SKM-1 (cell line): ENCODE data around the gene NUFIP1.
"Not testable (repeated sequence)": the region's sequence is repeated elsewhere in the genome, so short reads cannot be mapped to it uniquely, and the experiment has no call there.

Source experiments
- DNase-seq: peaks from one replicate; lab custom pipeline; 2025; ENCODE audit not compliant: unreplicated experiment; lab: John Stamatoyannopoulos, UW

Gene NUFIP1

DNA sequence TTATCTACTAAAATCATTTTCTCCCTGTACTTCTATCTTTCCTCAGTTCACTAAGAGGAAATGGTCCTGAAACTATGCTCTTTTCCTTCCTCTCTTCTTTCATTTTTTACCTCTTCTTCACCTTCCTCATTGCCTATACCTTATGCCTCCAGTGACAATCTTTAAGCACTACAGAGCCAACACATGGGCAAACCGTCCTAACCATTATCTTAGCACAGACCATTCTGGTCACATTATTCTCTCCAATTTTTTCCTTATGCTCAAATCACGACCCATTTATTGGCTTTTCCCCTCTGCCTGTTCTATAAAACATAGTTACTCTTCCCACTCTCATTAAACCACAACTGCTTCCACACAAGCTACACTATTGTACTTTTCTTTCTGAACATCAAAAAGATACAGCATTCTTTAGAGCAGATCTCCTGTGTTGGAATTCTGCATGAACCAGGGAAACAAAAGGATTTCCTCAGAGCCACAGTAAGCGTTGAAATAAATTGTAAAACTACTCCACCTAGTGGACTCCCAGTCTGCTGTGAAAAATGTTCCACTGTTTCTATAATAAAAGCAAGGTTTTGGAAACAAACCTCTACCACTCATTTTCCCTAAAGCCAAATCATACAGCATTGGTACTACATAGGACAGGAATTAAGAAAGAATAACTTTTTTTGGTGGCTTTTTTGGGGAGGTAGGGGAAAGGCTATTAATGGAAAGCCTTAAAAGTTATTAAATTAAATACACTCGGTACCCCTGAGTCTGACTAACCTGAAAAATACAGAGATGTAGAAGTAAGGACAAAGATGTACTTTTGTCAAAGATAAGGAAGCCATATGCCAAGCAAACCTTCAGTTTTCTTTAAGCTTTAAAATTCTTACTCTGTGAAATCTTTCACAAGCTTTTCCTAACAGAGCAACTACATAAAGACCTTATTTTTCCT is 19.5 kb downstream of the NUFIP1 start:
- peak; percentile 35 for DNase-seq

GRCh38 chr13:44968434-44968815 is 20.8 kb downstream of the NUFIP1 start:
- no peak for DNase-seq

DNA sequence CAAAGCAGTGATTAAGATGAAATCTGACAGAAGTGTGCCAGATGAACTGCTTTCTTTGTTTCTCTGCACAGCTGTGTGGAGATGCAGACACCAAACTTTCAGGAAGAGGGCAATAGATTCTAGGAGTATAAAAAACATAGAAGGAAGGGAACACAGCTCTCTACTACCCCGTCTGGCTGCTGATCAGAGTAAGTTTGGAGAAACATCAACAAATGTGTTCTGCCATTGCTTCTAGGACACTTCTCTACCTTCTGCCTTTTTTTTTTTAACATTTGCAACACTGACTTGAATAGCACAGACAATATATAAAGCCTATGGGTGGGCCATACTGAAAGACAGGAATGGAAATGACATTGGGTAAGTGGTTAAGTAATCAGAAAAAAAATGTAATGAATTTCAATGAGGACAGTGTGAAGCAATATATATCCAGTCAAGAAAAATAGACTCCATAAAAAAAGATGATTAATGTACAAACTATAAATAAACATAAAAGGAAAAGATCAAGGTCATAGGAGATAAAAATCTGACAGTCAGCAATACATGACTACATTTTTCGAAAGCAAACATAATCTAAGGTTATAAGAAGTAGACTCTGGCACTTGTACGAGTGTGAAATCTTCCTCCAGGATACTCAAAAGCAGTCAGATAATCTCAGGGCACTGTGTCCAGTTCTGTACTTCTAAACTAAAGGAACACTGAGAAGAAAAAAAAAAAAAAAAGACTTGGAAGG is 21.4 kb downstream of the NUFIP1 start:
- DNase-seq: no peak

DNA sequence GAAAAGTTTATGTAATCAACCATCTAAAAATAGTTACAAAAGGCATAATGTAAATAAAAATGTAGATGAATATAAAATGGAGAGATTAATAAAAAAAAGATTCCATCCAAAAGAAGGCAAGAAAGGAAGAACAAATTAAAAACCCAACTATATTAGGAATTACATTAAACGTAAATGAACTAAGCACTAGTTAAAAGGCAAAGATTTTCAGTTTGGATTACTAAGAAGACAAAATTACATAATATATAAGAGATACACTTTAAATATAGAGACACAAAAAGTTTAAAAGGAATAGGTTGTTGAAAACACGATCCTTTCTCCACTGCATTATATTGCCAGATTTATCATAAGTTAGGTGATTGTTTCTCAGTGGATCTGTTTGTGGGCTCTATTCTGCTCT is 27.3 kb downstream of the NUFIP1 start:
- DNase-seq: no peak

- no peak for DNase-seq
Observed at GRCh38 chr13:44955406-44955805, 33.9 kb downstream of the NUFIP1 start.

DNA sequence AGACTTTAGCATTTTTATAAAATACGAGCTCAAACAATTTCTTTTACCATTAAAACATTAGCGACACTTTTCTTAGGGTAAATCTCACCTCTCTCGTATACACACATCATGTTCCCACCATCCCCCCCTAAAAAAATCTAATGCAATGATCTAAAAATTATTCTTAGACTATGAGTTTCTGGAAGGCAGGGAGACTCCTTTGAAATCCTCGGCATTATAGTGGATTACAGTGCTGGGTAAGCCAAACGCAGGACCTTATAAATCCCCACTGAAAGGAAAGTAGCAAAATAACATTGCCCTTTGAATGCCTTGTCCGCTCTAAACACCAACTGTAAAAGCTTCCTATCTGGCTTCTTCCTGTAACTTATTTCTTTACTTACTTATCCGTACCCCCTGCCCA is 35.0 kb downstream of the NUFIP1 start:
- DNase-seq: no peak

DNA sequence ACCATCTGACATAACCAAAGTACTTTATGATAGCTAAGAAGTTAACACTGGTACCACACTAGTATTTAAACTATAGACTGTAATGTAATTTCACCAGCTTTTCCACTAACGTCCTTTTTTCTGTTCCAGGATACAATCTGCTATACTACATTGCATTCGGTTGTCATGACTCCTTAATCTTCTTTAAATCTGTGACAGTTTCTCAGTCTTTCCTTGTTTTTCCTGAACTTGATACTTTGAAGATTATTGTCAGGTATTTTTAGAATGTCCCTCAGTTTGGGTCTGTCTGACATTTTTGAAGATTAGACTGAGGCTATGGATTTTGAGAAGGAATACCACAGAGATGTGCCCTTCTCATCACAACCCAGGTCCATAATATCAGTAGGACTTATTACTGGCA is 36.6 kb downstream of the NUFIP1 start:
- DNase-seq: no peak

DNA sequence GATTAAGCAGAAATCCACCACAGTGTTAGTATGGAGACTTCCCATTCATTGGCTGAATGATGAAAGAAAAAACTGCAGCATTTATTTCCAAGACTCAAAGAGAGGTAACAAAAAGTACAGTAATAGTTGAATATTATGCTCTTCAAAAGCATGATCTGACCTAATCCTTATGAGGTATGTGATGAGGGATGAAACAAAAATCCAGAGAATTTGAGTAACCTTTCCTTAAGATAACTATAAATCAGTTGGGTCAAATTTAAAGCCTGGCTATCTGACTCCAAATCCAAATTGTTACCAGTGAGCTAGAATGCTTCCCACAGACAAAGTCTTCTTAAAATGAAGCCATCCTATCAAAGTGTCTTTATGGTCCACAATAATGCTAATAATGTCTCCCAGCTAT is 38.1 kb downstream of the NUFIP1 start:
- DNase-seq: no peak

DNA sequence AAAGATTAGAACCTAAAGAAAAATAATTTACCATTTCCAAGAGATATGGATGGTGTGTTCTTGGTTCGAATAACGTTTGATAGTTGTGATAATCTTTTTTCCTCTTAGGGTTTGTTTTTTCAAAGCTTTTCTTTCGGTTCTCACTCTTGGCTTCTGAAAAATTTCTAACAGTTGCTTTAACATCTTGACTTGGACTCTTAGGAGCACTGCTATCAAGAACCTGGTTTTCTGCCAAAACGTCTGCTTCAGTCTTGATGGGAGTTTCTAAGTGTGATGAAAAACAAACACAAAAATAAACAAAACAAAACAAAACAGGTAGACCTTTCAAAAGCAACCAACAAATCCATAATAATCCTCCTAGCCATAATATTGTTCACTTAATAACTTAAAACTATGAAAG is 45.9 kb downstream of the NUFIP1 start:
- not testable (repeated sequence) for DNase-seq

- no peak for DNase-seq
Observed at GRCh38 chr13:44938854-44939253, 50.4 kb downstream of the NUFIP1 start.

DNA sequence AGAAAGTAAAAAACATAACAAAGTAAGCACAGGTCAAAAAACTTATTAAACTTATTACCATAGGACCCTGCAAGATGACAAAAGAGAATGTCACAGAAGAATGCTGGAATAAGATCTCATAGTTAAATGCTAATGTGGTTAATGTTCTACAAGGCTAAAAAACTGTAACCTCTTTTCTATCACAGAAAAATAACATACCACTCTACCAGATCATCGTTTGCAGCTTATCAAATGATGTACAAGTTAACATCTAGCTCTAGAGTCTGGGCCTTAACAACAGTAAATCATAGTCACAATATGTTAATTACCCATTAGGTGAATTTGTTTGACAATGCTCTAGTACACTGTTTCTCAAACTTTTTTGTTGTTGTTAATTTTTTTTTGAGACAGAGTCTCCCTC is 53.0 kb downstream of the NUFIP1 start:
- DNase-seq: no peak

- DNase-seq: no peak
Observed at GRCh38 chr13:44934724-44935123, 54.5 kb downstream of the NUFIP1 start.

- DNase-seq: no peak
Observed at GRCh38 chr13:44932850-44933251, 56.4 kb downstream of the NUFIP1 start.

DNA sequence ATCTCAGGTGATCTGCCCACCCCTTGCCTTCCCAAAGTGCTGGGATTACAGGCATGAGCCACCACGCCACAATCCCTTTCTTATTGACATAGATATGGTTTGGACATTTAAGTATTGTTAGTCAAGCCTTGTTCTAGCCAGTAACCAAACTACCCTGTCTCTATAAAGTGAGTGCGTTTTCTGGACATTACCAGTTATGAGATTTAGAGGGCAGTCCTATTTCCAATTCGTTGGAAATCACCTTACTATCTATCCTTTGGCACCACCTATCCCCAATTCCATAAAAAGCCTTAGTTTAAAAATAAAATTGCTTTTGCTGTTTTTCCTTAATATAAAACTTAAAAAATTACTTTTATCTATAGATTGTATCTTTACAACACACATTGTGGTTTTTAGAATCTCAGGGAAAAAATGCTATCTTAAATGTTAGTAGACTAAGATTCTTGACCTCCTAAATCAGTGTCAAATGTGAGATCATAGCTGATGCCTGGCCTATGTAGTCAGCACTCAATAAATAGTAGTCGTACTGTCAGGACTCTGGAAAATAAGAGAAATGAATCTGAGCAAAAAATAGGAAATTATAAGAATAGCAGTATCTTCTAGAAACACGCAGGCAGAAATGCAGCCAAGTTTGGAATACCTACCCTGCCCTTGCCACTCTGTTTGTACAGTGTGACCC is 57.0 kb downstream of the NUFIP1 start:
- DNase-seq: no peak

GRCh38 chr13:44930963-44931623 is 58.2 kb downstream of the NUFIP1 start:
- no peak for DNase-seq

- DNase-seq: no peak
Observed at GRCh38 chr13:44930280-44930679, 59.0 kb downstream of the NUFIP1 start.

DNA sequence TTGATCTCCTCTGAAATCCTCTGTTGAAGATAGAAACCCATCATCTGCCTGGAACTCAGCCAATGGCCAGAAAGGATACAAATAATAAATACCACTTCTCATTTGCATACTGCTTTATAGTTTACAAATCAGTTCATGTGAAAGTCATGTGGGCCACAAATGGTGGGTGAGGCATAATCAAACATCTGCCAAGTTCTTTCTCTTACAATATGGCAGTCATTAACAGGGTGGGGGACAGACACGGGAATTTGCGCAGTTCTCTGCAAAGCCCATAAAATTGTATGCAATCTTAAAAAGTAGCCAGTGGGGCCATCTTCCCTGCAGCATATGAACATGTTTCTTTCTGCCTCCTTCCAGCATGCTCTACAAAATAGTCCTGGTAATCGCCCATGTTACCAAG is 59.6 kb downstream of the NUFIP1 start:
- no peak for DNase-seq

DNA sequence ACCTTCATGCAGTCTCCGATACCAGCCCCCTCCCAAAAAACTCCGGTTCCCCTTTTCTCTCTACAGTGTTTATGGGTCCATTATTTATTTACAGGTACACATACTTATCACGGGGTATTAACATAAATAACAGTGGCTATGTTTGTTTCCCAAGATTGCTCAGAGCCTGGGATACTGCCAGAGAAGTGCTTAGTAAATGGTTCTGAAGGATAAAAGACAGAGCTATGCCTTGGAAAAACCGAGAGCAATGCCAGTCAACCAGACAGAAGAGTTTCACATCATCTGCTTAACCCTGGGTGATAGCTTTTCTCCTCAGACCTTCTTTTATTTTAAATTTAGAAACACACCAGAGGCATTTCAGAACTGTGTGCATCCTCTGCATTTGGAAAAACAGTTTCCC is 61.3 kb downstream of the NUFIP1 start:
- DNase-seq: no peak

- no peak for DNase-seq
Observed at GRCh38 chr13:44921931-44922758, 67.1 kb downstream of the NUFIP1 start.

DNA sequence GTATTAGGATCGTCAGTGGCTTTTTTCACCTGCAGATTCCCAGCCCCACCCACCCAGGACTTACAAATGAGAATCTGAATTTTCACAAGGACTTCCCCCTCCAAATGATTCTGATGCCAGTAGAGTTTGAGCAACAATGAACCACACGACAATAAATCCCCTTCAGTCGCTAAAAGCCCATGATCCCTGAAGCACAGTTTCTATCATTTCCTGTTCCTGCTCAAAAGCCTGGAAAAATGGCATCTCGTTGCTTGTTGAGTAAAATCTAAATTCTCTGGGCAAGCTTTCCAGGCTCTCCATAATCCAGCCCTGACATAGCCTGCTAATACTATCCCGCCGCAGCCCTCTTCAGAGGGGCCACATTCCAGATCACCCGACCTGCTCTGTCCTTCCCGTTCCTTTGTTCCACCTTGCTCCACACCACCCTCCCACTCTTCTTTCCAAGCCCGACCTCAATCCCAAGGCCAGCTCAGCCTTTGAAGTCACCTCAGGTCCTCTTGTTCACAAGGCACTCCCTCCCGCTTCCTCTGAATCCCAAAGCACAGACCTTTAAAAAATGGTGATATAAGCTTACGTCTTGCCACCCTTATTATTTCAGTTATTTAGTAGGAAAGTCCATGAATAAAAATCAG is 67.9 kb downstream of the NUFIP1 start:
- DNase-seq: no peak
